A673 (cell line): Measurements from ENCODE around the gene CYTH4.

ENCODE experiments used
- CTCF ChIP-seq: fragments of 300-800, 200-600 bp; sonication (generic); conservative IDR thresholded peaks from 2 replicates; pipeline ENCODE4 v1.5.1; 2017; ENCODE audit warnings: low read depth, mild to moderate bottlenecking, antibody characterized with exemption, low read length, moderate library complexity, mixed read lengths
- EZH2 ChIP-seq: fragments of 200-600 bp; sonication (generic); IDR thresholded peaks from 2 replicates; pipeline ENCODE4 v1.6.1; 2017; ENCODE audit warnings: borderline replicate concordance, low read depth, mild to moderate bottlenecking, mixed read lengths, antibody characterized with exemption, low read length; ENCODE audit not compliant: poor library complexity, severe bottlenecking

GRCh38 chr22:37358386-37358785 lies 76.1 kb downstream of the CYTH4 start:
- TF ChIP-seq CTCF (no peak), EZH2 (no peak)
